Measurements from ENCODE around the gene TLE4.

TLE4 gene

GRCh38 chr9:79572608-79573411 is 1.0 kb downstream of the TLE4 start:
- DNase-seq: peak; percentile 31

- no peak for DNase-seq
Observed at GRCh38 chr9:79573412-79573923, 1.7 kb downstream of the TLE4 start.

- no peak for DNase-seq
Observed at GRCh38 chr9:79574136-79574535, 2.4 kb downstream of the TLE4 start.

GRCh38 chr9:79574781-79575180 is 3.0 kb downstream of the TLE4 start:
- DNase-seq: no peak

- DNase-seq: no peak
Observed at GRCh38 chr9:79575547-79575946, 3.8 kb downstream of the TLE4 start.

- no peak for DNase-seq
Observed at GRCh38 chr9:79577969-79578723, 6.4 kb downstream of the TLE4 start.

- no peak for DNase-seq
Observed at GRCh38 chr9:79578891-79579290, 7.1 kb downstream of the TLE4 start.

- DNase-seq: no peak
Observed at GRCh38 chr9:79579624-79580023, 7.9 kb downstream of the TLE4 start.

GRCh38 chr9:79580055-79580454 is 8.3 kb downstream of the TLE4 start:
- no peak for DNase-seq

GRCh38 chr9:79581388-79581787 is 9.6 kb downstream of the TLE4 start:
- no peak for DNase-seq

- DNase-seq: no peak
Observed at GRCh38 chr9:79581794-79582193, 10.0 kb downstream of the TLE4 start.

GRCh38 chr9:79583952-79584654 is 12.3 kb downstream of the TLE4 start:
- DNase-seq: no peak

- no peak for DNase-seq
Observed at GRCh38 chr9:79584655-79584982, 12.9 kb downstream of the TLE4 start.

- no peak for DNase-seq
Observed at GRCh38 chr9:79588488-79589223, 16.9 kb downstream of the TLE4 start.

- DNase-seq: no peak
Observed at GRCh38 chr9:79591458-79591857, 19.7 kb downstream of the TLE4 start.

GRCh38 chr9:79592726-79593493 is 21.1 kb downstream of the TLE4 start:
- DNase-seq: no peak

- no peak for DNase-seq
Observed at GRCh38 chr9:79598562-79599345, 27.0 kb downstream of the TLE4 start.

GRCh38 chr9:79600466-79600865 is 28.7 kb downstream of the TLE4 start:
- DNase-seq: no peak

- DNase-seq: no peak
Observed at GRCh38 chr9:79603222-79603920, 31.6 kb downstream of the TLE4 start.

- no peak for DNase-seq
Observed at GRCh38 chr9:79604149-79604548, 32.4 kb downstream of the TLE4 start.
